Epithelial cell of esophagus (primary cell): ENCODE data around the gene LTBP1.

Experiments
- DNase-seq: peaks from one replicate; pipeline ENCODE4 v3.0.0; 2010; ENCODE audit warnings: low read depth
- H3K4me3 ChIP-seq: 2 replicates; pipeline ENCODE4 v1.5.1; 2011; ENCODE audit warnings: mild to moderate bottlenecking, low read length, control low read depth
- TF ChIP-seq, protein P1 (sequence below): IDR thresholded peaks from 2 replicates; pipeline ENCODE4 v1.5.1; 2011; ENCODE audit warnings: low read depth, mild to moderate bottlenecking, low read length, control low read depth, inconsistent platforms; ENCODE audit not compliant: insufficient read depth; ENCODE audit errors: missing control alignments

LTBP1 gene

DNA sequence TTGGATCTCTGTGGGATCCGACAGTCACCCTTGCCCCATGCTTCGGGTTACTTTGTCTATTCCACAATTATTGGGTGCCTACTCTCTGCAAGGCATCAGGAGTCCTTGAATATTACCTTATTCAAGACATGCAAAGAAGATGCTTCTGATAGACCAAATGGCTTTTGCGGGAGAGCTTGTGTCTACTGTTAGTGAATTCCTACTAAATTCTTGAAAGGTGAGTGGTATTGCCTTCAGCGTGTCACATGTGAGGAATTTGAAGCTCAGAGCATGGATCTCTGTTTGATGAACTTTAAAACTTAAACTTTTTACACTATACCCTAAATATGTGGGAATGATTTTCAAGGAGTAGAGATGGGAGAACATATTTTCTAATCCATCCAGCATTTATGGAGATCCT is 184.4 kb downstream of the LTBP1 start:
- TF ChIP-seq, protein P1, sequence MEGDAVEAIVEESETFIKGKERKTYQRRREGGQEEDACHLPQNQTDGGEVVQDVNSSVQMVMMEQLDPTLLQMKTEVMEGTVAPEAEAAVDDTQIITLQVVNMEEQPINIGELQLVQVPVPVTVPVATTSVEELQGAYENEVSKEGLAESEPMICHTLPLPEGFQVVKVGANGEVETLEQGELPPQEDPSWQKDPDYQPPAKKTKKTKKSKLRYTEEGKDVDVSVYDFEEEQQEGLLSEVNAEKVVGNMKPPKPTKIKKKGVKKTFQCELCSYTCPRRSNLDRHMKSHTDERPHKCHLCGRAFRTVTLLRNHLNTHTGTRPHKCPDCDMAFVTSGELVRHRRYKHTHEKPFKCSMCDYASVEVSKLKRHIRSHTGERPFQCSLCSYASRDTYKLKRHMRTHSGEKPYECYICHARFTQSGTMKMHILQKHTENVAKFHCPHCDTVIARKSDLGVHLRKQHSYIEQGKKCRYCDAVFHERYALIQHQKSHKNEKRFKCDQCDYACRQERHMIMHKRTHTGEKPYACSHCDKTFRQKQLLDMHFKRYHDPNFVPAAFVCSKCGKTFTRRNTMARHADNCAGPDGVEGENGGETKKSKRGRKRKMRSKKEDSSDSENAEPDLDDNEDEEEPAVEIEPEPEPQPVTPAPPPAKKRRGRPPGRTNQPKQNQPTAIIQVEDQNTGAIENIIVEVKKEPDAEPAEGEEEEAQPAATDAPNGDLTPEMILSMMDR = no peak
- no peak overlapping the region for H3K4me3 ChIP-seq
- peak; percentile 27 for DNase-seq

DNA sequence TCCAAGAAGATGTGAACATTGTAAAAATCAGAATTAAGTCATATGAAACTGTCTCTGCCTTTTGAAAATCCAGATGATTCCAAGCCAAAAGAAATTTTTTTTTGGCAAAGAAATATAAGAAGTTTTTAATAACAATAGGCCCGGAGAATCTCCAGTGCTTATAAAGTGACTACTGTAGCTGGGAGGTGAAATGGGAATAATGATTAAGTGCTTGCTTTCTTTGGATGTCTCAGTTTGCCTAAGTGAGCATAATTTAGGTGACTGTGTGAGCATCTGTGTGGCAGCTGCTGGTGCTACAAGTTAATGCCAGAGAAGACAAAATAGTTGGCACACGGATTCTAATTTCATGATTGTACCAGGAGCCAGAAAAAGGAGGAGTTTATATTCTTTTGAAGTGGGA is 185.0 kb downstream of the LTBP1 start:
- DNase-seq = no peak
- TF ChIP-seq, protein P1 = no peak
- H3K4me3 ChIP-seq = no peak overlapping the region

DNA sequence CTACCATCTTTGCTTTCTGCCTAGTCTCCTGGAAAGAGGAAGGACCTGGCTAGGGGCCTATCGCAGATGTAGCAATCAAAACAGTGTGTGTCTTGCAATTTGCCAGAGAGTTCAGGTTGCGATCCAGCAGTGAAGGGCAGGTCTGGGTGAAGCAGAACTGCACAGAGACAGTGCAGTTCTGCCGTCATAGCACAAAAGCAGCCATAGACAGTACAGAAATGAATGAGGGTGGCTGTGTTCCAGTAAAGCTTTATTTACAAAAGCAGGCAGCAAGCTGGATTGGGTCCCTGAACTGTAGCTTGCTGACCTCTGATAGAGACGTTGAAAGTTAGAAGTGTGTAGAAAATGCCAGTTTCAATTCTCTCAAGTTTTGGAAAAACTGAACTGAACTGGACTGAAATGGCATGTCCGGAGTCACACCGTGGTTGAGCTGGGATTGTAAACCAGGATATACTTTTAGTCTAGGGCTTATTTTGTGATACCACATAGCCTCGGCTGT is 186.8 kb downstream of the LTBP1 start:
- H3K4me3 ChIP-seq = no peak overlapping the region
- no peak for DNase-seq
- TF ChIP-seq, protein P1 = no peak

DNA sequence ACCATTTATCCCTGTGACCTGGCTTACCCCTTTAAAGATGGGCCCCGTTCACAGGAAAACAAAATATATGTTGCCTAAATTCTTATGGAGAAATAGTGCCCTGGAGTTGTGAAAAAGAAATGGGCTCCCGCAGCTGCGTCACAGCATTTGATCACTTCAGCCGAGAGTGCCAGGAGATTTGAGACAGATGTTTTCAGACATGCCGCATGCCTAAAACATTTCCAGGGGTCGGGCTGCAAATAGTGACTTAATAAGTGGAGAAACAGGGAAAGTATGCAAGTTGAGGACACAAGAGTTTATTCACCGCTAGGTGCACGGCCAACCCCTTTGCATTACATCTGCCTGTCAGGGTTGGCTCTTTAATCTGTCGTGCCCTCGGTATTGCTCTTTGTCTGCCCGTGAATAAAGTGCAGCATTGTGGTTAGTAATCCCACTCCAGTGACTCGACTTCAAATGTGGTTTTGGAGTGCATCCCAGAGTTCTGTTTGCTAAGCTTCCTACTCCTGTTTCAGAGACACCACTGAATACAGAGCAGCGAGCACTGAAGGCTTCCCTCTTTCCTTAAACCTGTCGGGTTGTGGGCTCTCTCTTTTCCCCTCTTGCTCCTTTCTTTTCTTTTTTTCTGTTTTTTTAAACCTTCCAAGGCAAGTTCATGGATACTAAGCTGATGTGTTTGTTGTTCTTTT is 187.5 kb downstream of the LTBP1 start:
- H3K4me3 ChIP-seq = no peak overlapping the region
- TF ChIP-seq, protein P1 = peak; percentile 20
- DNase-seq = peak; percentile 90

DNA sequence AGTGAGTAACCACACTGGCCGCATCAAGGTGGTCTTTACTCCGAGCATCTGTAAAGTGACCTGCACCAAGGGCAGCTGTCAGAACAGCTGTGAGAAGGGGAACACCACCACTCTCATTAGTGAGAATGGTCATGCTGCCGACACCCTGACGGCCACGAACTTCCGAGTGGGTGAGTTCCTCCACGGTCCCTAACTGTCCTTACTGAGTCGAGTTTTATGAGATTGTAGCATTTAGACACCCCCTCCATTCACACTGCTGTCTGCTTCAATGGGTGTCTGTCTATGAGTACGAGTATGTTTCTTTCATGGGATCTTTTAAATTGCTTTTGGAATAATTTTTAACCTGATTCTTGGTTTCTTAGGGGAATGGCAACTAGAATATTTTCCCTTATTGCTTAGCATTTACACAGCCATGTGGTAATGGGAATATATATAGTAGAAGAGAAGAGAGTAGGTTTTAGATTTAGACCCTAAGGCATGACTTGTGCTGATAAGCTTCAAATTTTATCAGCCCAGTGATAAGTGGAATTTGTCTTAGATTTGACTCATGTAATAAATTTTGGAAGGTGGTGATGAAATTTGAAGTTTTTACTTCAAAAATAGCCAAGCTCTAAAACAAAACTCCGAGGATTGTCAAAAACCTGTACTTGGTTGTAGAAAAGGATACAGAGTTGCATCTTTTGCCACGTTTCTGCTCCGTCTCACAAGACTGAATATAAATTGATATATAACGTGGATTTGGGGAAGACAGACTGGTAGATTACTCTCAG is 188.2 kb downstream of the LTBP1 start:
- no peak overlapping the region for H3K4me3 ChIP-seq
- TF ChIP-seq, protein P1 = no peak
- no peak for DNase-seq

DNA sequence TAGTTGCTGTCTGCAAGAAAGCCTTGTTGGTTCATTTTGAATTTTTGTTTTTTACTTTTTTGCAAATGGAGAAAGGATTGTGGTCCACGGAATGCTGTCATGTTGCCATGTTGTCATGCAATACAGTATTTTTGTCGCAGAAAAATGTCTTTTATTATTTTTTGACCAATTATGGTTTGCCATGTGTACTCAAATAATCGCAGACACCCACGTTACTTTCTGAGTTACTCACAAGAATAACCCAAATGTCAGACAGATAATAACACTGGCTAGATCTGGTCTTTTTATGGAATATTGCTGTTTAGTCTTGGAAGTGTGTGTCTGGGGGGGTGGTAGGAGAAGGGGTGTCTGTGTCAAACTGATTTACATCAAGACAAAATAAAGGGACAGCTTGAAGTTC is 188.9 kb downstream of the LTBP1 start:
- TF ChIP-seq, protein P1 = no peak
- DNase-seq = no peak
- H3K4me3 ChIP-seq = no peak overlapping the region
